Sigmoid colon (tissue), 4 donors: Measurements from ENCODE around the gene TSPAN18.

Experiments used
- EP300 ChIP-seq, 4 donors: sonication (generic); formaldehyde crosslinking; IDR thresholded peaks; one replicate each; pipeline ENCODE4 v1.6.1; 2017; ENCODE audit warnings: antibody characterized with exemption in 4 of 4
- POLR2A ChIP-seq, 2 donors: fragments of 450-650 bp; IDR thresholded peaks; one replicate each; pipeline ENCODE4 v1.6.1; 2016; ENCODE audit warnings: antibody characterized with exemption in 2 of 2, mild to moderate bottlenecking in 2 of 2, moderate library complexity in 2 of 2
- POLR2AphosphoS5 ChIP-seq, 4 donors: sonication (generic); formaldehyde crosslinking; IDR thresholded peaks; one replicate each; pipeline ENCODE4 v1.6.1; 2017; ENCODE audit warnings: antibody characterized with exemption in 4 of 4
- TF ChIP-seq, protein P1 (sequence below), 4 experiments: fragments of 450-650 bp in 3 of 4; fragments of 200-600 bp in 1 of 4; IDR thresholded peaks; one replicate each; pipeline ENCODE4 v1.5.1; 2016 to 2019; ENCODE audit warnings: antibody characterized with exemption in 4 of 4, mild to moderate bottlenecking in 3 of 4, moderate library complexity in 2 of 4

DNA sequence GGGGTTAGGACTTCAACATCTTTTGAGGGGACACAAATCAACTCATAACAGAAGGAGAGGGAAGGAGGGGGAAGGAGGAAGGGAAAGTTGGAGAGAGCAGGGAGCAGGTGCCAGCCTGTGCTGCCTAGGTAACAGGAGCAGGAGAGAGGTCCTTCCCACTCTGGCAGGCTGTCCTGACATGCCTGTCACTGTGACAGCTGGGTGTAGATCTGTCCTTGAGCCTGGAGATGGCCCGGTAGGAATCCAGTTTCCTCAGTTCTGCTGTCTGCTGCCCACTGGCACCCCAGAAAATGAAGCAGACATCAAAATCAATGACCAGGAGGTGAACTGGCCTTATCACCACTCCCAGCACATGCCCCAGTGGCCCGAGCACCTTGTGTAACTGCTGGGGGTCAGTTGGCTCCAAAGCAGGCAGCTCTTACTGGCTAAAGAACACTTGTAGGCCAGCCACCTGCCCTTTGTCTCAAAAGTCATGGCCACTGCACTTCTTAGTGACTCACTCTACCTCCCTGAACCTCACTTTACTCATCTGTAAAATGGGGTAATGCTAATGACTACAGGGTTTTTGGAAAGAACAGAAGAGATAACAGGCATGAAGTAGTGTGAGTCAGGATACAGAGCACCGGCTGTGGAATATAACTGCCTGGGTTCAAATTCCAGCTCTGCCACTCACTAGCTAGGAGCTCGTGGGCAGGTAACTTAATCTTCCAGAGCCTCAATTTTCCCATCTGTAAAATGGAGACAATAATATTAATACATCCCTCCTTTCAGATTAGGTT, 8.0 kb upstream of the TSPAN18 start:
- TF ChIP-seq, protein P1, sequence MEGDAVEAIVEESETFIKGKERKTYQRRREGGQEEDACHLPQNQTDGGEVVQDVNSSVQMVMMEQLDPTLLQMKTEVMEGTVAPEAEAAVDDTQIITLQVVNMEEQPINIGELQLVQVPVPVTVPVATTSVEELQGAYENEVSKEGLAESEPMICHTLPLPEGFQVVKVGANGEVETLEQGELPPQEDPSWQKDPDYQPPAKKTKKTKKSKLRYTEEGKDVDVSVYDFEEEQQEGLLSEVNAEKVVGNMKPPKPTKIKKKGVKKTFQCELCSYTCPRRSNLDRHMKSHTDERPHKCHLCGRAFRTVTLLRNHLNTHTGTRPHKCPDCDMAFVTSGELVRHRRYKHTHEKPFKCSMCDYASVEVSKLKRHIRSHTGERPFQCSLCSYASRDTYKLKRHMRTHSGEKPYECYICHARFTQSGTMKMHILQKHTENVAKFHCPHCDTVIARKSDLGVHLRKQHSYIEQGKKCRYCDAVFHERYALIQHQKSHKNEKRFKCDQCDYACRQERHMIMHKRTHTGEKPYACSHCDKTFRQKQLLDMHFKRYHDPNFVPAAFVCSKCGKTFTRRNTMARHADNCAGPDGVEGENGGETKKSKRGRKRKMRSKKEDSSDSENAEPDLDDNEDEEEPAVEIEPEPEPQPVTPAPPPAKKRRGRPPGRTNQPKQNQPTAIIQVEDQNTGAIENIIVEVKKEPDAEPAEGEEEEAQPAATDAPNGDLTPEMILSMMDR (IDR thresholded peaks at IDR 0.05) = no peak
- TF ChIP-seq POLR2AphosphoS5 (IDR thresholded peaks at IDR 0.05) (no peak), EP300 (IDR thresholded peaks at IDR 0.05) (no peak), POLR2A (IDR thresholded peaks at IDR 0.05) (no peak)
